GM21360 (cell line): ENCODE data around the gene TBX3.

Source experiments
- ATAC-seq: cut with Tn5 transposase; IDR thresholded peaks from one replicate; pipeline ENCODE4 v1.9.1; 2021; ENCODE audit warnings: mild to moderate bottlenecking, moderate library complexity; ENCODE audit not compliant: unreplicated experiment

TBX3 gene

DNA sequence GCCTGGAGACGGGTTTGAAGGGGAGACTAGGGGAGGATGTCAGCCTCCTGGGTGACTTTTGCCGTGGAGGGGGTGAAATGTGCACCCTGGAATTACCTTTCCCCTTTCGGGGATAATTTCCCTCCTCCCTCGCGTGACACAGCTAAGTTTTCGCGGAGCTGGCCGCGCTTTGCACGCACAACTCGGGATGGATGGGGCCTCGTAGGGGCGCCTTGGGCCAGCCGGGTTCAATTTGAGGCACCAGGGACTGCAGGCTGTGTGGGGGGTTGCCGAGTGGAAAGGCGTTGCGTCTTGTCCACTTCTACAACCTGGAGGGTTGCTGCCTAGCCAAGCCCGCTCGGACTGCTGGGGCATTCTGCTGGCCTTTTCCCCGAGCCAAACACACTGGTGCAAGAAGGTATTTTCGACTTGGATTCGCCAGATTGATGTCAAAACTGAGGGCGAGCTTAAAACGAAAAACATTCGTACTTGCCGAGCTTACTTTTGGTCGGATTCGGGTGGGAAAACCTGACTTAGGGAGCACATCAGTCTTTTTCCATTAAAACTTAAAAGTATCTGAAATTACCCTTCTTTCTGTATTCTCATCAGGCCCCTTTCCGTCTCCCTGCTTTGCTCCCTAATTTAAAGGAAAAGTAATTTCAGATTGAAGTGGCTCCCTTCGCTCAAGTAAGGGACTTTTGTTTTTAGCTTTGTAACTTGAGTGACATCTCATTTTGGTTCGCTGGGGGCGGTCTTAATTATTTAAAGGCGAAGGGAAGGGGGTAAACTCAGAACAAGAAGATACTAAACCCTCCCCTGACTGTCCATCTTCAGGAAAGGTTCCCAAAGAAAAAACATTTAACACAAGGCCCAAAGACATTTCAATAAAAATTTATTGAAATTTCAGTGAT is 14.3 kb downstream of the TBX3 start:
- no peak for ATAC-seq

DNA sequence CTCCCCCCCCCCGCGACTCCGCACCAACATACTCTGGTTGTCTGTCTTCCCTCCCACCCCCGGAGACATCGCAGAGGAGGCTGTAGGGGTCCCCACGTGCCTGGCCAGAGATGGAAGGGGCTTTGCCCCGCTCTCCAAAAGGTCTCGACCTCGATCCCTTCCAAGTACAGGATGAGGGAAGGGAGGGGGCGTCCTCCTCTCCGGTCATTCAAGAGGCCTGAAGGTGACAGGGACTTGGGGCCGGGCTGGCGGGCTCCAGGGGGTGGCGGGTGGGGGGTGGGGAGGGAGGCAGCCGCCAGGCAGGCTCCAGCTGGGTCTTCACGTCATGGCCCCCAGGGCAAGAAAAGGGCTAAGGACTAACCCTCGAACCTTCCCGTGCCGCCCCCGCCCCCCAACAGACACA is 15.1 kb downstream of the TBX3 start:
- no peak for ATAC-seq

DNA sequence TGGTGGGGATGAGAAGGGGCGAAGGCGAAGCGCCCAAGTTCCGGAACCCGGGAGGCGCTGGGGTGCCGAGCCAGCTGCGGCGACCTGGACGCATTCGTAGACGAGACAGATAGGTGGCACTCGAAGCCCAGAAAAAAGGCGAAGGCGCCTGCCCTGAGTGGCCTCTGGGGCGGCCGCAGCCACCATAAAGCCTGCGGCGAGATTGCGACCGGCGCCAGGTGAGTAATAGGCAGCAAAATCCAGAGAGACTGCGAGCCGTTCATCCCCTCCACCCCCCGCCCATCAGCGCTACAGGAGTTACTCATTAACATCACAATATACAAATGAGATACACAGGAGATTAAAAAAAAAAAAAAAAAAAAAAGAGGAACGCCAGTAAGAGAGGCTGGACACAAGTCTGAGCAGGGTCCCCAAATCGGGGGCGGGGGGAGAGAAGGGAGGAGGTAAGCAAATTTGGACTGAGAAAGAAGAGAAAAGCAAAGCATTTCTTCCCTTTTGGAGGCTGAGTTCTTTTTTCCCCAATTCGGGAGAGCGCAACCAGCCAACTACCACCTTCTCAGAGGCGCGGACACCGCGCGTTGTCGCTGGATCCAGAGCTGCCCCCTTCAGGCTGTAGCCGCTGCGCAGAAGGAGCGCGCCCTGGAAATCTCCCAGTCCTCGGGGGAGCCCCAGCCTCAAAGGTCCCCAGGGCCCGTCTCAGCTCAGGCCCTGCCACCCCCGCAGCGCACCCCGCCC is 15.7 kb downstream of the TBX3 start:
- ATAC-seq, result no peak

DNA sequence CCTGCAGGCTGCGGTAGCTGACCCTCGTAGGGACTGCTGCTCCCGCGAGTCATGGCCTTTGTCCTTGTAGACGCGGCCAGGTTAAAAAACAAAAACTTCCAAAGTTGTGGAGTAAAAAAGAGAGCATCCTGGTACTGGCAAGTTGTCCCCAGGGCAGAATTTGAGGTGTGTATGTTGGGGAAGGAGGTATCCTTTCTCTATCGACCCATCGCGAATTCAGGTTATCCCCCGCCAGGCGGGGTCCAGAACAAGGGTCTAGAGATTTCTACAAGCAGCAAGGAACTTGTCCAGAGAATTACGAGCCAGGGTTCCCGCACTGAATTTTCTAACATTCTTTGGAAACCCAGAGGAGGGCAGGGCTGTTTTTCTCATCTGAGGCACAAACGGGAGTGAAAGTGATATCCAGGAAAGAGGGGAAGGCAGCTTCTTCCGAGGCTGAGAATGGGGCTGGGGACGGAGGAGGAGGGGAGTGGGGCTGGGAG is 16.3 kb downstream of the TBX3 start:
- ATAC-seq, result no peak

DNA sequence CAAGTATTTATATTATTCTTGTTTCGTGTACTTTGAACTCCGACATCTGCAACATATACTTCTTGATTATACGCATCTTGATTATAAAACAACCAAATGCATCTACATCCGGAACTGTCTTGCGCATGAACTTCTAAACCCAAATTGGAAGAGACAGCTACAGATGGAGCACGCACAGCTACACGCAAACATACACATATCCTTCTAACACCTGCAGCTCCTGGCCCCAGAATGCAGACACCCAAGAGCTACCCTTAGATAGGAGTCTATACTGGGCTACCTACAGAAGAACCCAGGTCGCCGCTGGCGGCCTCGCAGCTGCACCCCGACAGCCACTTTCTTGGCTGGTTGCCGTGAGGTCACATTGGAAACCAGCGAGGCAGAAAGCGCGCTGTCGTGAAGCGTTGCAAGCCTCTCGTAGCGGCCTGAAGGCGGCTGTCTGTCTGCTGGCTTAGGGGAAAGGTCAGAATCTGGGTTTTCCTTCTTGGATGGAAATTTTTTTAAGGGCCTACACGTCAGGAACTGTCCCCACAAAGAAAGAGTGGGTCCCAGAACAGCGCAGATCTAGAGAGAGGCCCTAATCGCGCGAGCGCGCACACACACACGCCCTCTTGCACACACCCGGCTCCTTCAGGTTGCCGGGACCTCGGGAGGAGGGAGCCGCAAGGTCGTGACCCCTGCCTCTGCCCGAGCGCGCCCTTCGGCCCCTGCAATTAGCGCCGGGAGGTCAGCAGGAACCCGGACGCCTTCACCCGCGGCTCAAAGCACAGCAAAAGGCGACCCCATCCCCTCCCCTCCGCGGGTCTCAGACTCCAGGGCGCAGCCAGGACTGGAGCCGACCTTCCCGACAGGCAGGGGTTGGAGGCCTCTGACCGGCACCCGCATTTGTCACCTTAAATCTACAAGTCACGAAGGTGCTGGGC is 17.0 kb downstream of the TBX3 start:
- no peak for ATAC-seq

DNA sequence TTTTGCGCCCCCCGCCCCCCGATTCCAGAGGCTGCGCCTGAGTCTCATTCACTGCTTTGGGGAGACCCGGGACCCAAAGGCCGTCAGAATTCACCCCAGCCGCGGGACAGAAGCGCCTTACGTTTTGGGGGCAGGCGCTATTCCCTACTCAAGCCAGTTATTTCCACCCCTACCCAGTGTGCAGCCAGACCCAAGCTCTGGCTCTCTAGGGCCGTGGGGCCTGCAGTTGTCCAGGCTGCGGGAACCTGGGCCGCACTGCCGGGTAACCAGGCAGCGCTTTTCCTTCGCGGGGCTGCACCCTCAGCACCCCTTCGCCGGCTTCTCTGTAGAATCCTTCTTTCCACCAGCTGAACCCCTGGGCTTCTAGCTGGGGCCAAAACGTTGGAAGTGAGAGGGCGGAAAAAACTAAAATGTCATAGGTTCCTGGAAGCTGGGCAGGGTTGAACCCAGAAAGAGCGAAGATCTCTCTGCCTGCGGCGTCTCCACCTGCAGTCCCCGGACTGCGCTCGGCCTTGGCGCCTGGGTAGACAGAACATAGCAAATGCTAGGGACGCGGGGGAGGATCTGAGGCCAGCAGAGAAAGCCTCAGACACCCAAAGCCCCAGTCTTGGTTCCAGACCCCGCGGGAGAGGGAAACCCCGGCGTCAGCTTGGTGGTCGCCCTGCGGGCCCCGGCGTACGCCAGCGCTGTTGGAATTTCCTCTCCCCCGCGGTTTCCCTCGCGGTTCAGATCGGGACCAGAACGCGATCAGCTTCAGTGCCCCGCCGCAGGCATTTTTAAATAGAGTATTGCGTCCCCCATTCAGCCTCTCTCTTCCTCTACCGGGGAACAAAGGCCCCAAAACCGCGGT is 18.3 kb downstream of the TBX3 start:
- no peak for ATAC-seq

DNA sequence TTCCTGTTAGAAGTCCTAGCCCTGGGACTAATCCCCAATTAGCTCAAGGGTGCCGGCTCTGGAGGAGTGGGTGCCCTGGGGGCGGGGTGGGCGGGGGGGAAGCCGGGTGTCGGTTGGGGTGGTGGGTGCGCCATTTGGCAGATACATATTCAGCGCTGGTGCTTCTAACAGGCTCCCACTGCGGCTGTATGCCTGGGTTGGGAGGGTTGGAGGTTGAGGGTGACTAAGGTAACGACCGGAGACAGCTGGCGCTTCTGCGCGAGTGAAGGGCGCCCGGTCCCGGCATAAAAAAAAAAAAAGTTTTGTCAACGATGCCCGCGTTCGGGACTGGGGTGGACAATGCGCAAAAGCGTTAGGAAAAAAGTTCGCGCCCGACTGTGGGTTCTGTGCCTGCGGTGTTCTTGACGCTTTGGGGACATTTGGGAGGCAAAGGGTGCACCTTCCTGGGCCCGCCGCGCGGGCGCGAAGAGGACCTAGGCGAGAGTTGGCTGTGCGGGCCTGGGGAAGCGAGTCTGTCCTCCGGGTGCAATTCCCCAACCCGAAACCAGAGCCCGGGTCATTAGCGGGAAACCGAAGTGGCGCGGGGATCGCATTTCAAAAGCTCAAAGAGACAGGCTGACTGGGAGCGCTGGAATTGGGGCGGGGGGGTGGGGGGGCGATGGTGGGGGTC is 19.2 kb downstream of the TBX3 start:
- no peak for ATAC-seq

DNA sequence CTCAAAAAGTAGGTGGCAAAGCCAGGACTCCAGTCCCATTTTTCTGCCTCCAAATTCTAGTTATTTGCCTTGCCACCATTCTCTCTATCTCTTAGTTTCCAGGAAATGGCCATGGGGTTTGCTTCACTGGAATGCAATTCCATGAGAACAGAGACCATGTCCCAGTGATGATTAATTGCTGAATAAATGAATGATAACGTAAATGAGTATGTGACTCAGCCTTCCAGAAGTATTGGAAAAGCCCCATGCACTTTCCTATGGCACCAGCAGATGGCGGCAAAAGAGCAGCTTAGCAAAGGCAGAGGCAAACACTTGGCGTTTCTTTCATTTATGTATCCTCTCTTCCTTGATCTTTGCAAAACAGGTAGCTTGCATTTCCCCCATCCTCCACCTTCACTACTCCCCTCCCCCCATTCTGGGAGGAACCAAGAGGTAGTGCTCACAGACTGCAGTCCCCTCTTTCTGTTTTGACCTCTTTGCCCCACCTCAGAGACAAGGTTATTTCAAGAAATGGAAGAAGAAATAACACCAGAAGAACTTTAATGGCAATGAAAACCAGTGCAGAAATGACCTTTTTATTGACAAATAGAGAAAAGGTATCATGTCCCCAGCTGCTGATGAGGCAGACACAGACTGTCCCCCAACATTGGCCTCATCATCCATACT is 21.3 kb downstream of the TBX3 start:
- no peak for ATAC-seq

DNA sequence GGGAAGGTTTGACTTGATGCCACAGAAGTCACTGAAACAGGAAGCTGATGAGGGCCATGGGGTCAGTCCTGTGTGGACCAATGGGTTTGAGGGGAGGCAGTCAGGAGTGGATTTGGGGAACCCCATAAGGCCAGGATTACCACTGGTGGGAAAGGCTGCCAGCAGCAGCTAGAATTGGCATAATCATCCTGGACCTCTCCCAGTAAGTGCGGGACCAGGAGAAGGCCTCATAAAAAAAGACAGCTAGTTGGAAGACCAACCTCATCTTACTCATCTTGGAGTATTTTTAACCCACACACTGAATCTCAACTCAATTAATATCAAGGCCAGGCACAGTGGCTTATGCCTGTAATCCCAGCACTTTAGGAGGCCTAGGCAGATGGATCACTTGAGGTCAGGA is 22.7 kb downstream of the TBX3 start:
- no peak for ATAC-seq

DNA sequence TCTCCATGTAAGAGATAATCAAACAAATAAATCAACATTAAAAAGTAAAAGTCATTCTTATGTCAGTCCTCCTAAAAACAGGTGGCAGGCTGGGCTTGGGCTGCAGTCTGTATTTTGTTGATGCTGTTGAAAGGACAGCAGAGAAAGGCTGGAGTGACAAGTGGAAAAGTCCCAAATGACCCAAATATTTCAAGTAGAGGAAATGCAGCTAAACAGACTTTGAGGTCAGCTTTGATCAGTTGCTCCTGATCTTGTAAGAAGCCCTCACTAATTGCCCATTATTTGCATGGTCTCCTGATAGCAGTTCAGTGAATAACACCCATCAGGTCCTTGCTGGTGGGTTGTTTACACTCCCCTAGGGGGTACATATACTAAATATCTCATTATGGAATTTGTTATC is 24.9 kb downstream of the TBX3 start:
- ATAC-seq, result no peak

DNA sequence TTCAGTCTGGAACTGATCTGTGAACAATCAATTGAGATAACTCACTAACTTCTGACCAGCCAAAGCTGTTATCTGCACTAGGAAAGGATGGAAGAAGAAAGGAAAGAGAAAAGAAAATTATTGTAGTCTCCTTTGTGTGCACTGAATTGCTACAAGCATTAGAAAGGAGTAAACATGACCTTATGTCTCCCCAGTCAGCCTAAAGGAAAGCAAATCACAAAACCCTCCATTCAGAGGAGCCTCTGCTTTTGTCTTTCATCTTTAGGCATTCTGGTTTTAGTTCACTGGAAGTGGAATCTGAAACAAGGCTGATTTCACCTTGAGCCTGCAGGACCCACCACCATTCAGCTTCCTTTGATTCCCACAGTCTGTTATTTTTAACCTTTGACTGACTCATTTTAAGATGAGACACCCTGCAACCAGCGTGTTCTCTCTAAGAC is 26.0 kb downstream of the TBX3 start:
- ATAC-seq, result no peak

DNA sequence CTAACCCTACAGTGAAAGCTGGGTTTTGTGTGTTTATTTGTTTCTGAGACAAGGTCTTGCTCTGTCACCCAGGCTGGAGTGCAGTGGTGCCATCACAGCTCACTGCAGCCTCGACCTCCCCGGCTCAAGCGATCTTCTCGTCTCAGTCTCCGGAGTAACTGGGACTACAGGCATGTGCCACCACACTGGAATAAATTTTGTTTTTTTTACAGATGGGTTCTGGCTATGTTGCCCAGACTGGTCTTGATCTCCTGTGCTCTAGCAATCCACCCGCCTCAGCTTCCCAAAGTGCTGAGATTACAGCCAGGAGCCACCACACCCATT is 26.4 kb downstream of the TBX3 start:
- ATAC-seq, result no peak

DNA sequence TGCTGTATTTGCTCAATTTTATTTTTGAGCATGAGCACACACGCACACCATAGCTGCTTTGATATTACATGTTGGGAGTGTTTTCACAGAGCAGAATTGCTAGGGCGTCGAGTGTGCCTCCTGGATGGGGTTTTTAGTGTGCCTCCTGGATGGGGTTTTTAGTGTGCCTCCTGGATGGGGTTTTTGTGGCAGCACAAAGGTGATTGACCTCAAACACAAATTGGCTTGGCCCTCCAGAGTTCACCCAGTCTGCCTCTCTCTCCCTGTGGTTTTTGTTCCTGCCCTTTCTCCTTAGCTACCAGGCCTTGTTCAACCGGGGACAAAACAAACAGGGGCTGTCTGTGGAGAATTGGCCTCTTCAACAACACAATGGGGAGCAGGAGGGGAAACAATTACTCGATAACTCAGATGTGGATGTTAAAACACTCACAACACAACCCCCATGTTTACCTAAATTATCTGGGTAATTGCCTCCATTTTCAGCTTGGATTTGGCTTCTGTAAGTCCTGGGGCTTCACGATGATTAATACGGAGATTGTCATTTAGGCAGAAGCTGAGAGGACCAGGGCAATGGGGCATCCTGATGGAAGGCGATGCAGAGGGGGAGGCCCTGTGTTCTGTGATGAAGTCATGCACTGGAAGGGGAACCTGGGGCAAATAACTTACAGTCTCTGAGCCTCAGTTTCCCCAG is 26.9 kb downstream of the TBX3 start:
- no peak for ATAC-seq

DNA sequence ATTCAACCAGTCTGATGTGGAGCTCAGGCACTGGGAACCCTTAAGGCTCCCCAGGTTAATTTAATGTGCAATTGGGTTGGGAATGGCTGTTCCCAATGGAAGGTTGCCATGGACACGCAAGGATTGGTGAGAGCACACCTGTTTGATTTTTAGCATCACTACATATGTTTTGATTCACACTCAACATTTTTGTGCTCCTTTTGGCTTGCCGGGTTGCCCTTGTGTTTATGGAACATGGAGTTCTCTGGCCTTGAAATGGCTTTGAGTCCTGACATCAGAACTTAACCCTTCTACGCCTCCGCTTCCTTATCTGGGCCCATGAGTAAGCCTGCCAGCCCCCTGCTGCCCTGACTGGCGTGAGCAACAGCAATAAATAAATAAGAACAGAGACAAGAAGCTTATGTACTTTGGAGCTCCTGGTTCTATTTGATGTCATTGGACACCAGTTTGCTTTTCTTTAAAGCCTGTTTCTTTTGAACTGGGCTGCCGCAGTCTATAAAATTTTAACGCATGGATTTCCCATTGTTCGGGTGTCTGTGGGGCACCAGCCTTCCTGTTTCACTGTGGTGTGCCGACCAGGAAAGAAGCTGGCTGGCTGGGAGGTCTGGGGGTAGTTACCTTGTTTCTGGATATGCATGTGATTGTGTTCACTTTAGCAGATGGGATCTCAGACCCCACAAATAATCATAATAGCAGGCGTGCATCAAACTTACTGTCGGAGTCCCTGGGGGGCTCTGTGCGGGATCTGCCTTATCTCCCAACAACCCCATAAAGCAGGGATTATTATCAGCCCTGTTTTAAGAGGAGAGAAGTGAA is 27.8 kb downstream of the TBX3 start:
- ATAC-seq, result no peak

DNA sequence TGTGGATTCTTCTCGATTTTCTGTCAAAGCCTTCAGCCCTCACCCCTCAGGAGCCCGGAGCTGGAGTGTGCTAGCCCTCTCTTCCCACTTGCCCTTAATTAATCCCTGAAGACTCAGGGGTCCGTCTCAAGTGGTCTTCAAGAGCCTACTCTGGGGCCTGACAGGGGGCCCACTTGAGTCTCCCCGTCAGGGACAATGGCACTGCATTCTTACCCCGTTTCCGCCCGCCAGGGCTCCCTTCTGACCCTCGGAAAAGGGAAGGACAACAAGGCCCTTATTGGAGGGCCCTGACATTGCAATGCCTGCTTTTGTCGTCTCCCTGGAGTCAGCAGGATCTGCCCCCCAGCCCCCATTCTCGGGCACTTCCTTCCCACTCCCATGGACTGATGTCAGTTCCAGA is 34.4 kb downstream of the TBX3 start:
- no peak for ATAC-seq

DNA sequence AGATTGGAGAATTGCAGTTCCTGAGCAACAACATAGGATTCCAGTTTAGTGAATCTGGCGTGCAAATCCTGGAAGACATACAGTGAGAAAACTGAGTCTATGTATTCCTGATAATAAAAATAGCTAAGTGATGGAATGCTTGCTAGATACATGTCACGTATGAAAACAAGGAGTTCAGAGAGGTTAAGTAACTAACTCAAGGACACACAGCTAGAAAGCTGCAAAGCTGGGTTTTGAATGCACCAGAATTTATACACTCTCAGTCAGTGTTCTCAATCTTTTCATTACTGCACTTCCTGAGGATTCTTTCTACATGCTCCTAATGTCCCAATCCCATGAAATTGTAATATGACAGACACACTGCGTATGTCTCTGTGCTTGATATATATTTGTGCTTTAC is 35.3 kb downstream of the TBX3 start:
- ATAC-seq, result no peak

DNA sequence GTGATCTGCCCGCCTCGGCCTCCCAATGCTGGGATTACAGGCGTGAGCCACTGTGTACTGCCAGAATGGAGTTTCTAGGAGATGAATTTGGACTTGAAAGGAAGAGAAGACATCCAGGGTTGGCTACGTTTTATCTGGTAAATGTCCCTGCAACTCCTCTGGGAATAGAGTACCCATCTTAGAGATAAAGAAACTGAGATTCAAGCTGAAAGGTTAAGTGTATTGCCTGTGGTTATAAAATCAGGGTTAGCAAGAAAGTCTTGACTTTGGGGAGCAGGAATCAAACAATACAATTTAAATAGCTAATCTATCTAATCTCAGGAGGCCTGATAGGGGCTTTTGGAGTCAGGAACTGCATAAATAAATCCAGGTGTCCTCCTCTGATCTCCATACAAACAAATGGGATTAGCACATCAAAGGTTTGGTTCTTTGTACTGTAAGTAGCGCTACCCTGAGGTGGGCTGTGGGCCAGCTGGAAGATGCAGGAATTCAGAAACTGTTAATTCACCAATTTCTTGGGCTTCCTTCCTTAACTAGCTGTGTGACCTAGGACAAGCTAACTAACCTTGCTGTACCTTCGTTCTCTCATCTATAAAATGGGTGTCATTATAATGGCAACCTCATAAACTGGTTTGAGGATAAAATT is 45.1 kb downstream of the TBX3 start:
- no peak for ATAC-seq
